WTC11 (cell line): ENCODE measurements around the gene TMEM204.

Experiments
- CTCF ChIP-seq: fragments of 200-600 bp; IDR thresholded peaks from 2 replicates; pipeline ENCODE4 v1.8.0; 2022; ENCODE audit warnings: antibody characterized with exemption
- ELF4 ChIP-seq: sonication (generic); formaldehyde crosslinking; IDR thresholded peaks from 2 replicates; pipeline ENCODE4 v1.8.1; 2022; ENCODE audit warnings: low read depth, mild to moderate bottlenecking, moderate library complexity, missing genetic modification reagents
- ERG ChIP-seq: fragments of 250-450 bp; sonication (Bioruptor Pico); IDR thresholded peaks from 2 replicates; pipeline ENCODE4 v1.8.0; 2021; ENCODE audit warnings: mild to moderate bottlenecking
- FOXJ3 ChIP-seq: sonication (generic); formaldehyde crosslinking; IDR thresholded peaks from 2 replicates; pipeline ENCODE4 v1.9.0; 2021; ENCODE audit warnings: missing genetic modification reagents, mild to moderate bottlenecking, borderline replicate concordance
- HMGXB4 ChIP-seq: sonication (generic); formaldehyde crosslinking; IDR thresholded peaks from 2 replicates; pipeline ENCODE4 v1.8.1; 2023; ENCODE audit warnings: mild to moderate bottlenecking, moderate library complexity, missing genetic modification reagents
- JAZF1 ChIP-seq: fragments of 250-450 bp; sonication (Bioruptor Pico); IDR thresholded peaks from 2 replicates; pipeline ENCODE4 v1.9.0; 2021; ENCODE audit warnings: moderate library complexity, mild to moderate bottlenecking, inconsistent platforms
- MLX ChIP-seq: sonication (generic); formaldehyde crosslinking; IDR thresholded peaks from 2 replicates; pipeline ENCODE4 v1.8.1; 2023; ENCODE audit warnings: mild to moderate bottlenecking, missing genetic modification reagents, moderate library complexity
- NFYB ChIP-seq: sonication (generic); formaldehyde crosslinking; conservative IDR thresholded peaks from 2 replicates; pipeline ENCODE4 v1.8.0; 2022; ENCODE audit warnings: low read depth, missing genetic modification reagents
- USF2 ChIP-seq: sonication (generic); formaldehyde crosslinking; IDR thresholded peaks from 2 replicates; pipeline ENCODE4 v1.8.1; 2023; ENCODE audit warnings: mild to moderate bottlenecking, missing genetic modification reagents, moderate library complexity
- ZNF512 ChIP-seq: sonication (generic); formaldehyde crosslinking; IDR thresholded peaks from 2 replicates; pipeline ENCODE4 v1.8.1; 2022; ENCODE audit warnings: missing genetic modification reagents, borderline replicate concordance

GRCh38 chr16:1497014-1497598, 36.4 kb upstream of the TMEM204 start:
- TF ChIP-seq CTCF (no peak), FOXJ3 (CRISPR knock-in tag) (no peak), MLX (CRISPR knock-in tag) (no peak), NFYB (CRISPR knock-in tag) (no peak), ZNF512 (CRISPR knock-in tag) (no peak), ELF4 (CRISPR knock-in tag) (no peak), HMGXB4 (CRISPR knock-in tag) (no peak), JAZF1 (CRISPR knock-in tag) (no peak), ERG (no peak), USF2 (no peak)
